Suprapubic skin (tissue), 4 donors: Measurements from ENCODE around the gene SAC3D1.

Experiments
- CTCF ChIP-seq, 2 donors: fragments of 200-600 bp in 1 of 2; fragments of 450-650 bp in 1 of 2; sonication (generic) in 1 of 2; IDR thresholded peaks; one replicate each; pipeline ENCODE4 v1.5.1; 2016 to 2019; ENCODE audit warnings: antibody characterized with exemption in 2 of 2, mild to moderate bottlenecking in 1 of 2, moderate library complexity in 1 of 2
- EP300 ChIP-seq: sonication (generic); formaldehyde crosslinking; IDR thresholded peaks from one replicate; pipeline ENCODE4 v1.6.1; 2017; ENCODE audit warnings: antibody characterized with exemption
- POLR2A ChIP-seq, 2 donors: fragments of 450-650 bp; IDR thresholded peaks; one replicate each; pipeline ENCODE4 v1.6.1; 2017; ENCODE audit warnings: antibody characterized with exemption in 2 of 2, mild to moderate bottlenecking in 2 of 2, moderate library complexity in 2 of 2
- POLR2AphosphoS5 ChIP-seq, 3 donors: sonication (generic); formaldehyde crosslinking; IDR thresholded peaks; one replicate each; pipeline ENCODE4 v1.6.1; 2017; ENCODE audit warnings: antibody characterized with exemption in 3 of 3

GRCh38 chr11:65089621-65090020 is 48.6 kb downstream of the SAC3D1 start:
- no peak for TF ChIP-seq CTCF (IDR thresholded peaks at IDR 0.05)
- no peak for TF ChIP-seq POLR2AphosphoS5 (IDR thresholded peaks at IDR 0.05)
- no peak for TF ChIP-seq POLR2A (IDR thresholded peaks at IDR 0.05)
- no peak for TF ChIP-seq EP300
